ENCODE results near the gene FILIP1L. TPM values are rescaled to one million over a fixed set of nuclear protein-coding genes. Genes with fewer than 3 reads are reported as not detected.

FILIP1L gene
- total and polyA plus RNA-seq, 2 of the 13 experiments (the other 11 are each of a cell fraction or from before 2014, with no cell fraction given), result 8.1 to 187 TPM

DNA sequence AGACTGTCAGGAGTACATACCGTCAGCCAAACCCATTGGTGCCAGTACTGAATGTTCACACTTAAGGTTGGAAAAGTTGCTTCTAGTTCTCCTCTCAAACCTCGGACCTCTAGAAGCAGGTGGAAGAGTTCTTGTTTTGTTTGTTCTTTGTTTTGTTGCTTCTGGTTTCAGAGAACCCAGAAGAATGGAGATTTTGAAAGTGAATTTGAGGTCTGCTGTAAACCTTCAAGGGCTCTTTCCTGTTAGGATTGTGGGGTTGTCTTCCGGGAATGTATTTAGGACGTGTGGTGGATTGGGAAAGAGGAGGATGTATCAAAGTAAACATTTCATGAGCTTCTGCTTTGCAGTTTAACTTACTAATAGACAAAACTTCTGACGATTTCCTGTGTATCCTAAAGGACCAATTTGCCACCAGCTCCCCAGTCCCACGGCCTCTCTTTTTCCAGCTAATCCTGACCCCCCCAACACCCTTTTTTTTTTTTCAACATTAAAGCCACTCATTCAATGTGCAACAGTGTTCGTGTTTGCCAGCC lies 50.3 kb downstream of the FILIP1L start (continued):
- TF ChIP-seq KDM3A (CRISPR knock-in tag; IDR thresholded peaks at IDR 0.05; ENCODE audit: low read depth) (no peak), ZNF674 (CRISPR knock-in tag; IDR thresholded peaks at IDR 0.05; ENCODE audit: low read depth) (no peak), CBX1 (IDR thresholded peaks at IDR 0.05; ENCODE audit: low read depth) (no peak), HMGA1 (CRISPR knock-in tag; conservative IDR thresholded peaks at IDR 0.05) (no peak), KDM6A (CRISPR knock-in tag; IDR thresholded peaks at IDR 0.05; ENCODE audit: low read depth) (no peak), RBM22 (optimal IDR thresholded peaks at IDR 0.05; ENCODE audit: low read length) (no peak), SP5 (CRISPR knock-in tag; IDR thresholded peaks at IDR 0.05; ENCODE audit: borderline replicate concordance, low read depth) (no peak), ZFP41 (CRISPR knock-in tag; IDR thresholded peaks at IDR 0.05; ENCODE audit: borderline replicate concordance) (no peak), ZFAT (CRISPR knock-in tag; conservative IDR thresholded peaks at IDR 0.05) (no peak), ZZZ3 (CRISPR knock-in tag; IDR thresholded peaks at IDR 0.05; ENCODE audit: borderline replicate concordance) (no peak), TRIM24 (CRISPR knock-in tag; IDR thresholded peaks at IDR 0.05) (no peak), ZNF468 (CRISPR knock-in tag; IDR thresholded peaks at IDR 0.05) (no peak), MEIS2 (CRISPR knock-in tag; IDR thresholded peaks at IDR 0.05) (no peak), ZXDC (CRISPR knock-in tag; IDR thresholded peaks at IDR 0.05) (no peak), TMF1 (CRISPR knock-in tag; IDR thresholded peaks at IDR 0.05; ENCODE audit: low read depth) (no peak)
- TF ChIP-seq, protein P1, sequence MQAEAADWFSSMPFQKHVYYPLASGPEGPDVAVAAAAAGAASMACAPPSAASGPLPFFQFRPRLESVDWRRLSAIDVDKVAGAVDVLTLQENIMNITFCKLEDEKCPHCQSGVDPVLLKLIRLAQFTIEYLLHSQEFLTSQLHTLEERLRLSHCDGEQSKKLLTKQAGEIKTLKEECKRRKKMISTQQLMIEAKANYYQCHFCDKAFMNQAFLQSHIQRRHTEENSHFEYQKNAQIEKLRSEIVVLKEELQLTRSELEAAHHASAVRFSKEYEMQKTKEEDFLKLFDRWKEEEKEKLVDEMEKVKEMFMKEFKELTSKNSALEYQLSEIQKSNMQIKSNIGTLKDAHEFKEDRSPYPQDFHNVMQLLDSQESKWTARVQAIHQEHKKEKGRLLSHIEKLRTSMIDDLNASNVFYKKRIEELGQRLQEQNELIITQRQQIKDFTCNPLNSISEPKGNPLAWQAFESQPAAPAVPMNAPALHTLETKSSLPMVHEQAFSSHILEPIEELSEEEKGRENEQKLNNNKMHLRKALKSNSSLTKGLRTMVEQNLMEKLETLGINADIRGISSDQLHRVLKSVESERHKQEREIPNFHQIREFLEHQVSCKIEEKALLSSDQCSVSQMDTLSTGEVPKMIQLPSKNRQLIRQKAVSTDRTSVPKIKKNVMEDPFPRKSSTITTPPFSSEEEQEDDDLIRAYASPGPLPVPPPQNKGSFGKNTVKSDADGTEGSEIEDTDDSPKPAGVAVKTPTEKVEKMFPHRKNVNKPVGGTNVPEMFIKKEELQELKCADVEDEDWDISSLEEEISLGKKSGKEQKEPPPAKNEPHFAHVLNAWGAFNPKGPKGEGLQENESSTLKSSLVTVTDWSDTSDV (CRISPR knock-in tag; IDR thresholded peaks at IDR 0.05), result no peak
- TF ChIP-seq, protein P2, sequence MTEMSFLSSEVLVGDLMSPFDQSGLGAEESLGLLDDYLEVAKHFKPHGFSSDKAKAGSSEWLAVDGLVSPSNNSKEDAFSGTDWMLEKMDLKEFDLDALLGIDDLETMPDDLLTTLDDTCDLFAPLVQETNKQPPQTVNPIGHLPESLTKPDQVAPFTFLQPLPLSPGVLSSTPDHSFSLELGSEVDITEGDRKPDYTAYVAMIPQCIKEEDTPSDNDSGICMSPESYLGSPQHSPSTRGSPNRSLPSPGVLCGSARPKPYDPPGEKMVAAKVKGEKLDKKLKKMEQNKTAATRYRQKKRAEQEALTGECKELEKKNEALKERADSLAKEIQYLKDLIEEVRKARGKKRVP (CRISPR knock-in tag; IDR thresholded peaks at IDR 0.05), result peak in 1 of 2 experiments; percentile 76; a peak in 2 of 4 replicates
- TF ChIP-seq, protein P3, sequence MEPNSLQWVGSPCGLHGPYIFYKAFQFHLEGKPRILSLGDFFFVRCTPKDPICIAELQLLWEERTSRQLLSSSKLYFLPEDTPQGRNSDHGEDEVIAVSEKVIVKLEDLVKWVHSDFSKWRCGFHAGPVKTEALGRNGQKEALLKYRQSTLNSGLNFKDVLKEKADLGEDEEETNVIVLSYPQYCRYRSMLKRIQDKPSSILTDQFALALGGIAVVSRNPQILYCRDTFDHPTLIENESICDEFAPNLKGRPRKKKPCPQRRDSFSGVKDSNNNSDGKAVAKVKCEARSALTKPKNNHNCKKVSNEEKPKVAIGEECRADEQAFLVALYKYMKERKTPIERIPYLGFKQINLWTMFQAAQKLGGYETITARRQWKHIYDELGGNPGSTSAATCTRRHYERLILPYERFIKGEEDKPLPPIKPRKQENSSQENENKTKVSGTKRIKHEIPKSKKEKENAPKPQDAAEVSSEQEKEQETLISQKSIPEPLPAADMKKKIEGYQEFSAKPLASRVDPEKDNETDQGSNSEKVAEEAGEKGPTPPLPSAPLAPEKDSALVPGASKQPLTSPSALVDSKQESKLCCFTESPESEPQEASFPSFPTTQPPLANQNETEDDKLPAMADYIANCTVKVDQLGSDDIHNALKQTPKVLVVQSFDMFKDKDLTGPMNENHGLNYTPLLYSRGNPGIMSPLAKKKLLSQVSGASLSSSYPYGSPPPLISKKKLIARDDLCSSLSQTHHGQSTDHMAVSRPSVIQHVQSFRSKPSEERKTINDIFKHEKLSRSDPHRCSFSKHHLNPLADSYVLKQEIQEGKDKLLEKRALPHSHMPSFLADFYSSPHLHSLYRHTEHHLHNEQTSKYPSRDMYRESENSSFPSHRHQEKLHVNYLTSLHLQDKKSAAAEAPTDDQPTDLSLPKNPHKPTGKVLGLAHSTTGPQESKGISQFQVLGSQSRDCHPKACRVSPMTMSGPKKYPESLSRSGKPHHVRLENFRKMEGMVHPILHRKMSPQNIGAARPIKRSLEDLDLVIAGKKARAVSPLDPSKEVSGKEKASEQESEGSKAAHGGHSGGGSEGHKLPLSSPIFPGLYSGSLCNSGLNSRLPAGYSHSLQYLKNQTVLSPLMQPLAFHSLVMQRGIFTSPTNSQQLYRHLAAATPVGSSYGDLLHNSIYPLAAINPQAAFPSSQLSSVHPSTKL (CRISPR knock-in tag; IDR thresholded peaks at IDR 0.05), result peak; percentile 87
- TF ChIP-seq, protein P4, sequence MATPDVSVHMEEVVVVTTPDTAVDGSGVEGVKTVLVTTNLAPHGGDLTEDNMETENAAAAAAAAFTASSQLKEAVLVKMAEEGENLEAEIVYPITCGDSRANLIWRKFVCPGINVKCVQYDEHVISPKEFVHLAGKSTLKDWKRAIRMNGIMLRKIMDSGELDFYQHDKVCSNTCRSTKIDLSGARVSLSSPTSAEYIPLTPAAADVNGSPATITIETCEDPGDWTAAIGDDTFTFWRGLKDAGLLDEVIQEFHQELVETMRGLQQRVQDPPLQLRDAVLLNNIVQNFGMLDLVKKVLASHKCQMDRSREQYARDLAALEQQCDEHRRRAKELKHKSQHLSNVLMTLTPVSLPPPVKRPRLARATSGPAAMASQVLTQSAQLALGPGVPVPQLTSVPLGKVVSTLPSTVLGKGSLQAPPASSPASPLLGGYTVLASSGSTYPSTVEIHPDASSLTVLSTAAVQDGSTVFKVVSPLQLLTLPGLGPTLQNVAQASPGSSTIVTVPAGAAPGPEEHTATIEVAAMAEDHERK (CRISPR knock-in tag; IDR thresholded peaks at IDR 0.05; ENCODE audit: low read depth), result no peak

Data from HepG2 (cell line).